SK-N-MC (cell line): ENCODE results near the gene CNTFR.

Experiments
- EZH2 ChIP-seq: fragments of 200-600 bp; sonication (generic); IDR thresholded peaks from one replicate; pipeline ENCODE4 v1.6.1; 2017; ENCODE audit warnings: antibody characterized with exemption
- FOXP2 ChIP-seq: optimal IDR thresholded peaks from 2 replicates; pipeline ENCODE3; 2011; ENCODE audit warnings: mild to moderate bottlenecking, moderate library complexity; ENCODE audit not compliant: insufficient read depth; ENCODE audit errors: extremely low read length, control extremely low read depth
- POLR2AphosphoS5 ChIP-seq: IDR thresholded peaks from 2 replicates; pipeline ENCODE4 v1.6.1; 2012; ENCODE audit warnings: mild to moderate bottlenecking, low read depth, low read length, borderline replicate concordance

DNA sequence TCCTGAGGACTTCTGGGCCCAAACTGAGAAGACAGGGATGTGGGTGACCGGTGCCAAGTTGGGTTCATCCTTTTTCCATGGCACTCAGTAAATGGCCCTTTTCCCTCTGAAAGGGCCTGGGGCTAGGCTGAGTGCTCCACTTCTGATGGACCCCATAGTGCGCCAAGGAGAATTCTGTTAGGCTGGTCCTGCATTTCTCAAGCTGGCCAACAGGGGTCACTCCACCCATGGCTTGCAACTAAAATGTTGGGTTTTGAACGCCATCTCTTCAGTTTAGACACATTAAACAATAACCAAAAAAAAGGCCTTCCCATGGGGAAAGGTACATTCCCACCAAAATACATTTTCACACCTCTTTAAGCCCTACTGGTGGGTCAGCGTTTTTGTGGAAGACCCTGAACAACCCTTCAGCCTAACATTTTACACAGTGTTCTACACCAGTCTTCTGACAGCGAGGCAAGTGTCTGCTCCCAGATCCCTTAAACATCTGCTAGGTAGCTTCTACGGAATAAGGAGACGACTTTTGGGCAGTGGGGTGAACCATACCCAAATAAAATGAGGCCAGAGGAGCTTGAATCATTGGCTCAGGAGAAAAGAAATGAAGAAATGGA is 27.3 kb downstream of the CNTFR start:
- TF ChIP-seq POLR2AphosphoS5 (no peak), EZH2 (no peak), FOXP2 (no peak)
